Mammary epithelial cell (primary cell): Measurements from ENCODE around the gene CREB3L2.

Experiments used
- CTCF ChIP-seq, 2 donors: IDR thresholded peaks in 1 of 2; conservative IDR thresholded peaks in 1 of 2; 2 replicates each; pipeline ENCODE4 v1.5.1; 2011 to 2012; ENCODE audit warnings: inconsistent platforms in 2 of 2, low read length in 2 of 2, mild to moderate bottlenecking in 2 of 2, control low read depth in 1 of 2, low read depth in 1 of 2; ENCODE audit not compliant: insufficient read depth in 1 of 2; ENCODE audit errors: extremely low read depth in 1 of 2
- EZH2 ChIP-seq: IDR thresholded peaks from 2 replicates; pipeline ENCODE4 v1.6.1; 2012; ENCODE audit warnings: low read length, inconsistent platforms, borderline replicate concordance

- no peak for TF ChIP-seq EZH2
- no peak for TF ChIP-seq CTCF (conservative IDR thresholded peaks at IDR 0.05 in 1 of 2, IDR thresholded peaks at IDR 0.05 in 1 of 2; ENCODE audit: extremely low read depth in 1 of 2, insufficient read depth in 1 of 2, low read depth in 1 of 2, low read length in 2 of 2)
Observed at GRCh38 chr7:137925091-137925490, 76.8 kb downstream of the CREB3L2 start.
